Prostate gland (tissue), 2 donors: ENCODE measurements around the gene TRDMT1.

Experiments
- CTCF ChIP-seq, 4 experiments: fragments of 200-600 bp in 2 of 4; fragments of 450-650 bp in 2 of 4; sonication (generic) in 2 of 4; IDR thresholded peaks; 1 replicate in 3 of 4; 2 replicates in 1 of 4; pipeline ENCODE4 v1.5.1; 2016 to 2019; ENCODE audit warnings: antibody characterized with exemption in 4 of 4, mild to moderate bottlenecking in 2 of 4, moderate library complexity in 2 of 4
- POLR2A ChIP-seq: fragments of 450-650 bp; IDR thresholded peaks from one replicate; pipeline ENCODE4 v1.6.1; 2016; ENCODE audit warnings: antibody characterized with exemption, mild to moderate bottlenecking

GRCh38 chr10:17169803-17170202 is 31.7 kb downstream of the TRDMT1 start:
- TF ChIP-seq CTCF (IDR thresholded peaks at IDR 0.05): no peak
- no peak for TF ChIP-seq POLR2A
